ENCODE results near the gene UBE3B.

- TF ChIP-seq POLR2A (IDR thresholded peaks at IDR 0.05): no peak
- no peak for TF ChIP-seq CTCF (IDR thresholded peaks at IDR 0.05)
- no peak for TF ChIP-seq POLR2AphosphoS5 (IDR thresholded peaks at IDR 0.05)
Measured at GRCh38 chr12:109513051-109513450, 35.6 kb downstream of the UBE3B start.
